NCI-H1417 treated with DMSO at 0.1 percent for 48 hours (cell line): ENCODE data around the gene TEX14.
A peak's percentile ranks its signal among the peaks of the same experiment; 100 is the strongest.
"Not testable (repeated sequence)": the region's sequence is repeated elsewhere in the genome, so short reads cannot be mapped to it uniquely, and the experiment has no call there.

Experiments used
- DNase-seq: peaks from one replicate; lab custom pipeline; 2025; lab: John Stamatoyannopoulos, UW

TEX14 gene

GRCh38 chr17:58568044-58568799, 123.6 kb downstream of the TEX14 start:
- no peak for DNase-seq

GRCh38 chr17:58565389-58566311, 126.2 kb downstream of the TEX14 start:
- no peak for DNase-seq

- DNase-seq = no peak
Measured at GRCh38 chr17:58564971-58565370, 126.9 kb downstream of the TEX14 start.

- DNase-seq = no peak
Measured at GRCh38 chr17:58564243-58564642, 127.6 kb downstream of the TEX14 start.

GRCh38 chr17:58560511-58560910, 131.3 kb downstream of the TEX14 start:
- no peak for DNase-seq

- no peak for DNase-seq
Measured at GRCh38 chr17:58557981-58558380, 133.9 kb downstream of the TEX14 start.

- no peak for DNase-seq
Measured at GRCh38 chr17:58556833-58557250, 135.0 kb downstream of the TEX14 start.

- DNase-seq = not testable (repeated sequence)
Measured at GRCh38 chr17:58555109-58555508, 136.7 kb downstream of the TEX14 start.

GRCh38 chr17:58541249-58541648, 150.6 kb downstream of the TEX14 start:
- no peak for DNase-seq

GRCh38 chr17:58539698-58540097, 152.1 kb downstream of the TEX14 start:
- no peak for DNase-seq

GRCh38 chr17:58538811-58539409, 152.9 kb downstream of the TEX14 start:
- DNase-seq = no peak

GRCh38 chr17:58537266-58537665, 154.6 kb downstream of the TEX14 start:
- DNase-seq = no peak

GRCh38 chr17:58536542-58536941, 155.3 kb downstream of the TEX14 start:
- no peak for DNase-seq

- no peak for DNase-seq
Measured at GRCh38 chr17:58535431-58535830, 156.4 kb downstream of the TEX14 start.

GRCh38 chr17:58534901-58535421, 156.9 kb downstream of the TEX14 start:
- no peak for DNase-seq

GRCh38 chr17:58534331-58534730, 157.5 kb downstream of the TEX14 start:
- no peak for DNase-seq

- no peak for DNase-seq
Measured at GRCh38 chr17:58533616-58534188, 158.1 kb downstream of the TEX14 start.

GRCh38 chr17:58532555-58532951, 159.3 kb downstream of the TEX14 start:
- DNase-seq = no peak

GRCh38 chr17:58531661-58532554, 159.9 kb downstream of the TEX14 start:
- peak; percentile 7 for DNase-seq

- DNase-seq = no peak
Measured at GRCh38 chr17:58531122-58531521, 160.7 kb downstream of the TEX14 start.

GRCh38 chr17:58530655-58531054, 161.2 kb downstream of the TEX14 start:
- DNase-seq = no peak
